HepG2 (cell line): Measurements from ENCODE around the gene SH2D5. TPM values are rescaled to one million over a fixed set of nuclear protein-coding genes. Genes with fewer than 3 reads are reported as not detected.

ENCODE experiments used
- ATAC-seq: fragments of 200-7000 bp; cut with Tn5 transposase; 3 replicates; pipeline ENCODE4 v1.9.1; 2020; ENCODE audit warnings: mild to moderate bottlenecking, moderate library complexity
- BruUV-seq: library from RNA; stranded (reverse); fragments of 400-500 nt; replicated peaks from 2 replicates; lab custom pipeline; 2021; lab: Mats Ljungman, UMichigan
- CTCF ChIA-PET: fragments of 300-600 bp; formaldehyde crosslinking; extraction: SDS; loops from one replicate; lab custom pipeline; 2021; ENCODE audit warnings: low total read pairs, inconsistent platforms, low intra/inter-chr PET ratio; lab: Yijun Ruan, JAX
- POLR2A ChIA-PET: fragments of 350-600 bp; sonication (Branson Sonifier 250); formaldehyde crosslinking; loops from one replicate; lab custom pipeline; 2020; ENCODE audit warnings: antibody characterized with exemption, inconsistent platforms; lab: Yijun Ruan, JAX
- DNase-seq: peaks from one replicate; pipeline ENCODE4 v3.0.0-alpha.2; 2015; ENCODE audit warnings: low spot score
- FAIRE-seq: peaks from 3 replicates; lab custom pipeline; 2011; peaks lifted over from hg19 to GRCh38; lab: Jason Lieb, UNC
- H2AFZ ChIP-seq: one replicate; pipeline ENCODE4 v1.6.1; 2011; ENCODE audit warnings: low read length, inconsistent platforms
- H3K27ac ChIP-seq: fragments of 300-600 bp; 3 replicates; pipeline ENCODE4 v1.8.0; 2011; ENCODE audit warnings: mixed run types, mild to moderate bottlenecking, mixed read lengths, low read length, inconsistent platforms; ENCODE audit not compliant: insufficient read depth; ENCODE audit errors: extremely low read length
- H3K27me3 ChIP-seq, 2 experiments: fragments of 200-600 bp in 1 of 2; 2 replicates in 1 of 2; 3 replicates in 1 of 2; pipeline versions ENCODE4 v1.6.0 to v1.8.0; 2011; ENCODE audit warnings: low read length in 2 of 2, mild to moderate bottlenecking in 2 of 2, moderate library complexity in 2 of 2, inconsistent platforms in 1 of 2; ENCODE audit not compliant: insufficient read depth in 2 of 2, control insufficient read depth in 1 of 2
- H3K36me3 ChIP-seq, 2 experiments: fragments of 200-600 bp in 1 of 2; replicated peaks in 1 of 2; 2 replicates in 1 of 2; 3 replicates in 1 of 2; pipeline versions ENCODE4 v1.5.1 to v1.8.0; 2011; ENCODE audit warnings: low read length in 2 of 2, inconsistent platforms in 1 of 2; ENCODE audit not compliant: insufficient read depth in 2 of 2, control insufficient read depth in 1 of 2
- H3K4me1 ChIP-seq: 2 replicates; pipeline ENCODE4 v1.5.1; 2012; ENCODE audit warnings: low read length, inconsistent platforms; ENCODE audit not compliant: insufficient read depth
- H3K4me2 ChIP-seq: 2 replicates; pipeline ENCODE4 v1.6.0; 2011; ENCODE audit warnings: low read depth, low read length, inconsistent platforms
- H3K4me3 ChIP-seq, 3 experiments: fragments of 200-600 bp in 1 of 3; sonication (generic), shearing (Covaris generic) in 1 of 3; replicated peaks in 1 of 3; 2 replicates each; pipeline ENCODE4 v1.5.1; 2011 to 2016; ENCODE audit warnings: low read length in 3 of 3, inconsistent platforms in 2 of 3, low read depth in 2 of 3, mild to moderate bottlenecking in 2 of 3, control low read depth in 1 of 3, mixed read lengths in 1 of 3; ENCODE audit not compliant: insufficient read depth in 1 of 3
- H3K79me2 ChIP-seq: one replicate; pipeline ENCODE4 v1.6.1; 2011; ENCODE audit warnings: low read length, inconsistent platforms; ENCODE audit not compliant: insufficient read depth
- H3K9ac ChIP-seq: 2 replicates; pipeline ENCODE4 v1.6.0; 2011; ENCODE audit warnings: mild to moderate bottlenecking, low read depth, low read length, inconsistent platforms; ENCODE audit not compliant: insufficient read depth
- H3K9me3 ChIP-seq: 2 replicates; pipeline ENCODE4 v1.5.1; 2012; ENCODE audit warnings: mild to moderate bottlenecking, low read length
- H4K20me1 ChIP-seq: 2 replicates; pipeline ENCODE4 v1.6.0; 2011; ENCODE audit warnings: inconsistent platforms, mild to moderate bottlenecking, low read length, moderate library complexity; ENCODE audit not compliant: insufficient read depth
- ZNF768 ChIP-seq: sonication (generic); formaldehyde crosslinking; IDR thresholded peaks from 2 replicates; pipeline ENCODE4 v1.4.0; 2020; ENCODE audit warnings: missing genetic modification reagents
- ZSCAN21 ChIP-seq: sonication (generic); formaldehyde crosslinking; IDR thresholded peaks from 2 replicates; pipeline ENCODE4 v1.8.0; 2022; ENCODE audit warnings: mild to moderate bottlenecking, missing genetic modification reagents, moderate library complexity, borderline replicate concordance
- WGBS: methylation state at CpG from one replicate; pipeline ENCODE4 v1.1.6; 2017; ENCODE audit warnings: low lambda C conversion rate; 5-methylcytosine and 5-hydroxymethylcytosine counted together
- in situ Hi-C: cut with HindIII; loops from 2 replicates; pipeline ENCODE4 v1.10.0; 2017; ENCODE audit warnings: low pct_unique_long_range_greater_than_20kb; ENCODE audit not compliant: extremely low pct_ligation_motif_present
- intact Hi-C: fragments of 100-400 bp; cut with micrococcal nuclease; formaldehyde crosslinking; loops from one replicate; pipeline ENCODE4 v1.10.0; 2022; ENCODE audit not compliant: unreplicated experiment
- polyA plus RNA-seq, 8 experiments: library from polyadenylated mRNA; depleted of rRNA in 3 of 8; stranded (reverse) in 7 of 8; unstranded in 1 of 8; fragments of >200 nt; fragmentation: Illumina TruSeq in 4 of 8; extraction: Trizol in 4 of 8; gene quantifications; 2 replicates each; pipeline versions ENCODE4 v1.2.1 to v1.2.3, GENCODE V29; 2011 to 2016; ENCODE audit warnings: low read depth in 4 of 8, missing spikeins in 1 of 8, mixed read lengths in 1 of 8; ENCODE audit not compliant: insufficient read depth in 1 of 8
- total RNA-seq, 5 experiments: library from RNA; depleted of rRNA; stranded (reverse); fragments of >200 nt; fragmentation: Illumina TruSeq; extraction: Trizol; gene quantifications; 2 replicates each; pipeline ENCODE4 v1.2.3, GENCODE V29; 2016; ENCODE audit warnings: low read depth in 1 of 5
- TF ChIP-seq, protein P1 (sequence below): sonication (generic); formaldehyde crosslinking; IDR thresholded peaks from 2 replicates; pipeline ENCODE4 v1.4.0; 2020; ENCODE audit warnings: missing genetic modification reagents

SH2D5 gene
- total and polyA plus RNA-seq, 2 of the 13 experiments (the other 11 are each of a cell fraction or from before 2014, with no cell fraction given), result 1.2 to 3.4 TPM

GRCh38 chr1:20724364-20725188 is 7.9 kb downstream of the SH2D5 start:
- no peak overlapping the region for H3K9ac ChIP-seq
- DNase-seq (no peak), ATAC-seq (no peak), FAIRE-seq (no peak)
- TF ChIP-seq, protein P1, sequence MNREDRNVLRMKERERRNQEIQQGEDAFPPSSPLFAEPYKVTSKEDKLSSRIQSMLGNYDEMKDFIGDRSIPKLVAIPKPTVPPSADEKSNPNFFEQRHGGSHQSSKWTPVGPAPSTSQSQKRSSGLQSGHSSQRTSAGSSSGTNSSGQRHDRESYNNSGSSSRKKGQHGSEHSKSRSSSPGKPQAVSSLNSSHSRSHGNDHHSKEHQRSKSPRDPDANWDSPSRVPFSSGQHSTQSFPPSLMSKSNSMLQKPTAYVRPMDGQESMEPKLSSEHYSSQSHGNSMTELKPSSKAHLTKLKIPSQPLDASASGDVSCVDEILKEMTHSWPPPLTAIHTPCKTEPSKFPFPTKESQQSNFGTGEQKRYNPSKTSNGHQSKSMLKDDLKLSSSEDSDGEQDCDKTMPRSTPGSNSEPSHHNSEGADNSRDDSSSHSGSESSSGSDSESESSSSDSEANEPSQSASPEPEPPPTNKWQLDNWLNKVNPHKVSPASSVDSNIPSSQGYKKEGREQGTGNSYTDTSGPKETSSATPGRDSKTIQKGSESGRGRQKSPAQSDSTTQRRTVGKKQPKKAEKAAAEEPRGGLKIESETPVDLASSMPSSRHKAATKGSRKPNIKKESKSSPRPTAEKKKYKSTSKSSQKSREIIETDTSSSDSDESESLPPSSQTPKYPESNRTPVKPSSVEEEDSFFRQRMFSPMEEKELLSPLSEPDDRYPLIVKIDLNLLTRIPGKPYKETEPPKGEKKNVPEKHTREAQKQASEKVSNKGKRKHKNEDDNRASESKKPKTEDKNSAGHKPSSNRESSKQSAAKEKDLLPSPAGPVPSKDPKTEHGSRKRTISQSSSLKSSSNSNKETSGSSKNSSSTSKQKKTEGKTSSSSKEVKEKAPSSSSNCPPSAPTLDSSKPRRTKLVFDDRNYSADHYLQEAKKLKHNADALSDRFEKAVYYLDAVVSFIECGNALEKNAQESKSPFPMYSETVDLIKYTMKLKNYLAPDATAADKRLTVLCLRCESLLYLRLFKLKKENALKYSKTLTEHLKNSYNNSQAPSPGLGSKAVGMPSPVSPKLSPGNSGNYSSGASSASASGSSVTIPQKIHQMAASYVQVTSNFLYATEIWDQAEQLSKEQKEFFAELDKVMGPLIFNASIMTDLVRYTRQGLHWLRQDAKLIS (CRISPR knock-in tag), result no peak
- TF ChIP-seq ZNF768 (peak; percentile 91), ZSCAN21 (CRISPR knock-in tag) (no peak)
- no peak overlapping the region for H3K4me3 ChIP-seq
- POLR2A ChIA-PET, result interaction anchor here (1.3 kb wide), 1 partner anchor 28 kb away, joined by 3 read pairs; no protein-coding TSS in a partner anchor
- peaks cover 16% of the 10 kb centered on the region for H3K4me1 ChIP-seq
- intact Hi-C loops (no loop called here), in situ Hi-C loops (no loop called here)
- no peak overlapping the region for H2AFZ ChIP-seq
- peaks cover 3 to 4% of the 10 kb centered on the region in 2 experiments; a peak in 2 of 5 replicates for H3K27me3 ChIP-seq
- H4K20me1 ChIP-seq, result no peaks in the 10 kb centered on the region
- H3K79me2 ChIP-seq, result no peaks in the 10 kb centered on the region
- H3K27ac ChIP-seq, result no peak overlapping the region
- no peak overlapping the region for H3K4me2 ChIP-seq
- H3K36me3 ChIP-seq, result no peaks in the 10 kb centered on the region
- no peaks in the 10 kb centered on the region for H3K9me3 ChIP-seq
- CTCF ChIA-PET, result no interaction called here
- 86% methylated on average over 5 of the region's 17 CpGs for WGBS
- BruUV-seq, result no TSS peak
